Vagina (tissue), 2 donors: Measurements from ENCODE around the gene KLK7.

Experiments used
- CTCF ChIP-seq, 3 experiments: fragments of 450-650 bp in 2 of 3; fragments of 200-600 bp in 1 of 3; sonication (generic) in 1 of 3; IDR thresholded peaks; one replicate each; pipeline ENCODE4 v1.5.1; 2017 to 2019; ENCODE audit warnings: antibody characterized with exemption in 3 of 3, mild to moderate bottlenecking in 2 of 3, moderate library complexity in 2 of 3
- POLR2AphosphoS5 ChIP-seq, 2 donors: sonication (generic); formaldehyde crosslinking; IDR thresholded peaks; one replicate each; pipeline ENCODE4 v1.9.0; 2017; ENCODE audit warnings: antibody characterized with exemption in 2 of 2, mild to moderate bottlenecking in 2 of 2, low read depth in 1 of 2; ENCODE audit not compliant: insufficient read depth in 1 of 2

- TF ChIP-seq CTCF (IDR thresholded peaks at IDR 0.05) = no peak
- no peak for TF ChIP-seq POLR2AphosphoS5 (IDR thresholded peaks at IDR 0.05; ENCODE audit: insufficient read depth in 1 of 2, low read depth in 1 of 2)
These were observed 21.5 kb upstream of the KLK7 start for GRCh38 chr19:51005248-51005647.
